ENCODE data around the gene FBXO41.

The FBXO41 gene

GRCh38 chr2:73238976-73239375, 45.3 kb downstream of the FBXO41 start:
- no peak for DNase-seq

- DNase-seq: no peak
Measured at GRCh38 chr2:73238149-73238548, 46.1 kb downstream of the FBXO41 start.

GRCh38 chr2:73237168-73237567, 47.1 kb downstream of the FBXO41 start:
- DNase-seq: no peak

GRCh38 chr2:73235315-73236028, 48.8 kb downstream of the FBXO41 start:
- DNase-seq: no peak

- DNase-seq: peak; percentile 93
Measured at GRCh38 chr2:73233932-73234832, 50.1 kb downstream of the FBXO41 start, which contains the start of gene CCT7. Gene CCT7 (plus strand): TSS chr2:73234308. CDS start chr2:73234379, 71 bp downstream.

- peak; percentile 99 for DNase-seq
Measured at GRCh38 chr2:73233154-73233931, 50.9 kb downstream of the FBXO41 start, which contains the start of gene PRADC1. Gene PRADC1 (minus strand): TSS chr2:73233239. CDS start chr2:73233160, 79 bp downstream.

- no peak for DNase-seq
Measured at GRCh38 chr2:73232403-73233153, 51.7 kb downstream of the FBXO41 start.

- no peak for DNase-seq
Measured at GRCh38 chr2:73228631-73229030, 55.6 kb downstream of the FBXO41 start.

- DNase-seq: no peak
Measured at GRCh38 chr2:73227086-73227485, 57.2 kb downstream of the FBXO41 start.

- DNase-seq: no peak
Measured at GRCh38 chr2:73225513-73226360, 58.5 kb downstream of the FBXO41 start.

GRCh38 chr2:73223821-73224220, 60.5 kb downstream of the FBXO41 start:
- no peak for DNase-seq

GRCh38 chr2:73218298-73218697, 66.0 kb downstream of the FBXO41 start:
- no peak for DNase-seq

GRCh38 chr2:73217826-73218225, 66.5 kb downstream of the FBXO41 start:
- DNase-seq: no peak

GRCh38 chr2:73217160-73217559, 67.1 kb downstream of the FBXO41 start:
- DNase-seq: no peak

GRCh38 chr2:73215254-73215653, 69.0 kb downstream of the FBXO41 start:
- DNase-seq: no peak

GRCh38 chr2:73214120-73215035, 69.9 kb downstream of the FBXO41 start, which contains the start of gene SMYD5:
Gene SMYD5 (plus strand): TSS chr2:73214245. CDS start chr2:73214267, 22 bp downstream.
- DNase-seq: peak; percentile 53

GRCh38 chr2:73212448-73213176, 71.7 kb downstream of the FBXO41 start:
- peak; percentile 47 for DNase-seq

- no peak for DNase-seq
Measured at GRCh38 chr2:73212098-73212447, 72.2 kb downstream of the FBXO41 start.

GRCh38 chr2:73210696-73211095, 73.6 kb downstream of the FBXO41 start:
- DNase-seq: no peak
